HepG2 (cell line): Measurements from ENCODE around the gene PXT1. TPM values are rescaled to one million over a fixed set of nuclear protein-coding genes. Genes with fewer than 3 reads are reported as not detected.

Source experiments
- CHD4 ChIP-seq: fragments of 200-600 bp; sonication (generic); IDR thresholded peaks from 2 replicates; pipeline ENCODE4 v1.7.0; 2017; ENCODE audit warnings: mild to moderate bottlenecking, low read length, borderline replicate concordance
- FOSL2 ChIP-seq: sonication (generic); formaldehyde crosslinking; IDR thresholded peaks from 2 replicates; pipeline ENCODE4 v1.4.0; 2020; ENCODE audit warnings: missing genetic modification reagents
- GABPB1 ChIP-seq: IDR thresholded peaks from 2 replicates; pipeline ENCODE4 v1.6.1; 2016; ENCODE audit warnings: mild to moderate bottlenecking, missing genetic modification reagents, moderate library complexity, missing compliant biosample characterization
- MAFG ChIP-seq: sonication (generic); formaldehyde crosslinking; IDR thresholded peaks from 2 replicates; pipeline ENCODE4 v1.5.1; 2020; ENCODE audit warnings: mild to moderate bottlenecking, missing genetic modification reagents
- MAFK ChIP-seq, 2 experiments: IDR thresholded peaks in 1 of 2; conservative IDR thresholded peaks in 1 of 2; 2 replicates each; pipeline ENCODE4 v1.6.1; 2011; ENCODE audit warnings: improper control_type of control experiment in 2 of 2, low read length in 2 of 2
- MEIS1 ChIP-seq: sonication (generic); formaldehyde crosslinking; IDR thresholded peaks from 2 replicates; pipeline ENCODE4 v1.9.0; 2021; ENCODE audit warnings: mild to moderate bottlenecking, missing genetic modification reagents, moderate library complexity, borderline replicate concordance
- NBN ChIP-seq: fragments of 450-650 bp; conservative IDR thresholded peaks from 2 replicates; pipeline ENCODE4 v1.6.1; 2017
- SIX4 ChIP-seq: sonication (generic); formaldehyde crosslinking; IDR thresholded peaks from 2 replicates; pipeline ENCODE4 v1.4.0; 2020; ENCODE audit warnings: missing genetic modification reagents
- SOX6 ChIP-seq, 2 experiments: fragments of 450-650 bp in 1 of 2; sonication (generic) in 1 of 2; formaldehyde crosslinking in 1 of 2; IDR thresholded peaks; 2 replicates each; pipeline versions ENCODE4 v1.4.0 to v1.6.1; 2017 to 2020; ENCODE audit warnings: antibody characterized with exemption in 1 of 2, mild to moderate bottlenecking in 1 of 2, missing genetic modification reagents in 1 of 2
- TEAD3 ChIP-seq: optimal IDR thresholded peaks from 2 replicates; pipeline ENCODE3; 2016; ENCODE audit warnings: borderline replicate concordance
- THYN1 ChIP-seq: sonication (generic); formaldehyde crosslinking; IDR thresholded peaks from 2 replicates; pipeline ENCODE4 v1.8.1; 2023; ENCODE audit warnings: low read depth, mild to moderate bottlenecking, moderate library complexity, missing genetic modification reagents, borderline replicate concordance
- ZMYM4 ChIP-seq: sonication (generic); formaldehyde crosslinking; IDR thresholded peaks from 2 replicates; pipeline ENCODE4 v1.8.1; 2023; ENCODE audit warnings: mild to moderate bottlenecking, missing genetic modification reagents
- ZNF17 ChIP-seq: sonication (generic); formaldehyde crosslinking; IDR thresholded peaks from 2 replicates; pipeline ENCODE4 v1.5.0; 2020; ENCODE audit warnings: mild to moderate bottlenecking, missing genetic modification reagents
- ZNF180 ChIP-seq: sonication (generic); formaldehyde crosslinking; IDR thresholded peaks from 2 replicates; pipeline ENCODE4 v1.4.0; 2020; ENCODE audit warnings: low read depth, missing genetic modification reagents, borderline replicate concordance
- ZNF235 ChIP-seq: sonication (generic); formaldehyde crosslinking; IDR thresholded peaks from 2 replicates; pipeline ENCODE4 v1.8.1; 2023; ENCODE audit warnings: mild to moderate bottlenecking, missing genetic modification reagents, borderline replicate concordance
- ZNF263 ChIP-seq: sonication (generic); formaldehyde crosslinking; IDR thresholded peaks from 2 replicates; pipeline ENCODE4 v1.4.0; 2020; ENCODE audit warnings: missing genetic modification reagents
- ZNF3 ChIP-seq: IDR thresholded peaks from 2 replicates; pipeline ENCODE4 v1.7.0; 2017; ENCODE audit warnings: inconsistent platforms
- ZNF30 ChIP-seq: sonication (generic); formaldehyde crosslinking; IDR thresholded peaks from 2 replicates; pipeline ENCODE4 v1.5.0; 2020; ENCODE audit warnings: mild to moderate bottlenecking, missing genetic modification reagents
- ZNF335 ChIP-seq: sonication (generic); formaldehyde crosslinking; IDR thresholded peaks from 2 replicates; pipeline ENCODE4 v1.4.0; 2020; ENCODE audit warnings: missing genetic modification reagents
- ZNF562 ChIP-seq: sonication (generic); formaldehyde crosslinking; IDR thresholded peaks from 2 replicates; pipeline ENCODE4 v1.8.0; 2022; ENCODE audit warnings: missing genetic modification reagents, borderline replicate concordance
- polyA plus RNA-seq, 8 experiments: library from polyadenylated mRNA; depleted of rRNA in 3 of 8; stranded (reverse) in 7 of 8; unstranded in 1 of 8; fragments of >200 nt; fragmentation: Illumina TruSeq in 4 of 8; extraction: Trizol in 4 of 8; gene quantifications; 2 replicates each; pipeline versions ENCODE4 v1.2.1 to v1.2.3, GENCODE V29; 2011 to 2016; ENCODE audit warnings: low read depth in 4 of 8, missing spikeins in 1 of 8, mixed read lengths in 1 of 8; ENCODE audit not compliant: insufficient read depth in 1 of 8
- total RNA-seq, 5 experiments: library from RNA; depleted of rRNA; stranded (reverse); fragments of >200 nt; fragmentation: Illumina TruSeq; extraction: Trizol; gene quantifications; 2 replicates each; pipeline ENCODE4 v1.2.3, GENCODE V29; 2016; ENCODE audit warnings: low read depth in 1 of 5
- TF ChIP-seq, protein P1 (sequence below), 2 experiments: IDR thresholded peaks; 2 replicates each; pipeline ENCODE4 v1.6.1; 2011 to 2012; ENCODE audit warnings: low read length in 2 of 2, borderline replicate concordance in 1 of 2, low read depth in 1 of 2, mild to moderate bottlenecking in 1 of 2, moderate library complexity in 1 of 2
- TF ChIP-seq, protein P2 (sequence below): sonication (generic); formaldehyde crosslinking; conservative IDR thresholded peaks from 2 replicates; pipeline ENCODE4 v1.4.0; 2020; ENCODE audit warnings: missing genetic modification reagents
- TF ChIP-seq, protein P3 (sequence below), 2 experiments: sonication (generic) in 1 of 2; formaldehyde crosslinking in 1 of 2; IDR thresholded peaks; 2 replicates each; pipeline versions ENCODE4 v1.4.0 to v1.6.1; 2018 to 2020; ENCODE audit warnings: missing genetic modification reagents in 2 of 2, borderline replicate concordance in 1 of 2, low read depth in 1 of 2, mild to moderate bottlenecking in 1 of 2, missing biosample characterization in 1 of 2
- TF ChIP-seq, protein P4 (sequence below): sonication (generic); formaldehyde crosslinking; IDR thresholded peaks from 2 replicates; pipeline ENCODE4 v1.4.0; 2020; ENCODE audit warnings: missing genetic modification reagents, low read depth, mild to moderate bottlenecking, borderline replicate concordance

PXT1 gene
- total and polyA plus RNA-seq, 2 of the 13 experiments (the other 11 are each of a cell fraction or from before 2014, with no cell fraction given): 0.04 TPM; not detected in 1

DNA sequence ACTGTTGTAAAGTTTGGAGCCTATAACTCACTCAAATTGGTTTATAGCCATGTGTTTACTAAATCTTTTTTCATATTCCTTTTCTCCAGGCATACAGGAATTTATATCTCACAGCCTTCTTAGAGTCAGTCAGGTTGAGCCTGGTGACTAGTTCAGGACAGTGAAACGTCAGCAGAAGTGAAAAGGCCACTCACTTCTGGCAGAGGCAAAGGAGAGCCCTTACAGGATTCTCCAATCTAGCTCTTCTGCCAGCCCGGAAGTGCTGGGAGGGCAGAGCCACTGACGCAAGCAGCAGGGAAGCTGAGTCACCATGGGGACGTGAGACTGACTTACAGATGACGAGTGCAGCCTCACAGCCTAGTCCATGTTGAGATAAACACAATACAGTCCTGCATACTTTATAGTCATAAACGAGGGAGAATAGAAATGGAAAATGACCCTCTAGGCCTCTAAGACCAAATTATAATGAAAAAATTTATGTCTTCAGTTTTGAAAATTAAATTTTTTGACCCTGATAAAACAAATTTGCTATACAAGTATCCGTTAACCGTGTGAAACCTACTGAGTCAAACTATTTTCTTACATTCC, 1.3 kb downstream of the PXT1 start (continued):
- TF ChIP-seq, protein P1, sequence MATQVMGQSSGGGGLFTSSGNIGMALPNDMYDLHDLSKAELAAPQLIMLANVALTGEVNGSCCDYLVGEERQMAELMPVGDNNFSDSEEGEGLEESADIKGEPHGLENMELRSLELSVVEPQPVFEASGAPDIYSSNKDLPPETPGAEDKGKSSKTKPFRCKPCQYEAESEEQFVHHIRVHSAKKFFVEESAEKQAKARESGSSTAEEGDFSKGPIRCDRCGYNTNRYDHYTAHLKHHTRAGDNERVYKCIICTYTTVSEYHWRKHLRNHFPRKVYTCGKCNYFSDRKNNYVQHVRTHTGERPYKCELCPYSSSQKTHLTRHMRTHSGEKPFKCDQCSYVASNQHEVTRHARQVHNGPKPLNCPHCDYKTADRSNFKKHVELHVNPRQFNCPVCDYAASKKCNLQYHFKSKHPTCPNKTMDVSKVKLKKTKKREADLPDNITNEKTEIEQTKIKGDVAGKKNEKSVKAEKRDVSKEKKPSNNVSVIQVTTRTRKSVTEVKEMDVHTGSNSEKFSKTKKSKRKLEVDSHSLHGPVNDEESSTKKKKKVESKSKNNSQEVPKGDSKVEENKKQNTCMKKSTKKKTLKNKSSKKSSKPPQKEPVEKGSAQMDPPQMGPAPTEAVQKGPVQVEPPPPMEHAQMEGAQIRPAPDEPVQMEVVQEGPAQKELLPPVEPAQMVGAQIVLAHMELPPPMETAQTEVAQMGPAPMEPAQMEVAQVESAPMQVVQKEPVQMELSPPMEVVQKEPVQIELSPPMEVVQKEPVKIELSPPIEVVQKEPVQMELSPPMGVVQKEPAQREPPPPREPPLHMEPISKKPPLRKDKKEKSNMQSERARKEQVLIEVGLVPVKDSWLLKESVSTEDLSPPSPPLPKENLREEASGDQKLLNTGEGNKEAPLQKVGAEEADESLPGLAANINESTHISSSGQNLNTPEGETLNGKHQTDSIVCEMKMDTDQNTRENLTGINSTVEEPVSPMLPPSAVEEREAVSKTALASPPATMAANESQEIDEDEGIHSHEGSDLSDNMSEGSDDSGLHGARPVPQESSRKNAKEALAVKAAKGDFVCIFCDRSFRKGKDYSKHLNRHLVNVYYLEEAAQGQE (IDR thresholded peaks at IDR 0.05; ENCODE audit: borderline replicate concordance in 1 of 2, low read depth in 1 of 2, low read length in 2 of 2): no peak
- TF ChIP-seq MAFK (conservative IDR thresholded peaks at IDR 0.05 in 1 of 2, IDR thresholded peaks at IDR 0.05 in 1 of 2; ENCODE audit: low read length in 2 of 2) (peak; percentile 78 to 86), GABPB1 (CRISPR knock-in tag) (peak; percentile 89), ZMYM4 (CRISPR knock-in tag) (peak; percentile 66), ZNF263 (CRISPR knock-in tag) (no peak), ZNF17 (no peak), ZNF180 (CRISPR knock-in tag) (no peak), SOX6 (IDR thresholded peaks at IDR 0.05) (no peak), SOX6 (CRISPR knock-in tag; IDR thresholded peaks at IDR 0.05) (no peak), ZNF235 (CRISPR knock-in tag) (no peak), ZNF30 (no peak), TEAD3 (CRISPR knock-in tag) (peak; percentile 79), ZNF3 (CRISPR knock-in tag) (peak; percentile 67; the same call in 1 of the 2 replicates), FOSL2 (peak; percentile 99), ZNF562 (no peak), ZNF335 (CRISPR knock-in tag) (peak; percentile 83), MEIS1 (CRISPR knock-in tag) (no peak), CHD4 (no peak), MAFG (CRISPR knock-in tag) (no peak), THYN1 (CRISPR knock-in tag) (no peak), NBN (no peak), SIX4 (CRISPR knock-in tag) (0 out of 2 replicates have a peak, but pooled peaks have one; percentile 46)
- TF ChIP-seq, protein P2, sequence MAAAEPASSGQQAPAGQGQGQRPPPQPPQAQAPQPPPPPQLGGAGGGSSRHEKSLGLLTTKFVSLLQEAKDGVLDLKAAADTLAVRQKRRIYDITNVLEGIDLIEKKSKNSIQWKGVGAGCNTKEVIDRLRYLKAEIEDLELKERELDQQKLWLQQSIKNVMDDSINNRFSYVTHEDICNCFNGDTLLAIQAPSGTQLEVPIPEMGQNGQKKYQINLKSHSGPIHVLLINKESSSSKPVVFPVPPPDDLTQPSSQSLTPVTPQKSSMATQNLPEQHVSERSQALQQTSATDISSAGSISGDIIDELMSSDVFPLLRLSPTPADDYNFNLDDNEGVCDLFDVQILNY: no peak
- TF ChIP-seq, protein P3, sequence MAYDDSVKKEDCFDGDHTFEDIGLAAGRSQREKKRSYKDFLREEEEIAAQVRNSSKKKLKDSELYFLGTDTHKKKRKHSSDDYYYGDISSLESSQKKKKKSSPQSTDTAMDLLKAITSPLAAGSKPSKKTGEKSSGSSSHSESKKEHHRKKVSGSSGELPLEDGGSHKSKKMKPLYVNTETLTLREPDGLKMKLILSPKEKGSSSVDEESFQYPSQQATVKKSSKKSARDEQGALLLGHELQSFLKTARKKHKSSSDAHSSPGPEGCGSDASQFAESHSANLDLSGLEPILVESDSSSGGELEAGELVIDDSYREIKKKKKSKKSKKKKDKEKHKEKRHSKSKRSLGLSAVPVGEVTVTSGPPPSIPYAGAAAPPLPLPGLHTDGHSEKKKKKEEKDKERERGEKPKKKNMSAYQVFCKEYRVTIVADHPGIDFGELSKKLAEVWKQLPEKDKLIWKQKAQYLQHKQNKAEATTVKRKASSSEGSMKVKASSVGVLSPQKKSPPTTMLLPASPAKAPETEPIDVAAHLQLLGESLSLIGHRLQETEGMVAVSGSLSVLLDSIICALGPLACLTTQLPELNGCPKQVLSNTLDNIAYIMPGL (CRISPR knock-in tag; IDR thresholded peaks at IDR 0.05; ENCODE audit: borderline replicate concordance in 1 of 2, low read depth in 1 of 2): peak in 1 of 2 experiments; percentile 89; a peak in 2 of 4 replicates
- TF ChIP-seq, protein P4, sequence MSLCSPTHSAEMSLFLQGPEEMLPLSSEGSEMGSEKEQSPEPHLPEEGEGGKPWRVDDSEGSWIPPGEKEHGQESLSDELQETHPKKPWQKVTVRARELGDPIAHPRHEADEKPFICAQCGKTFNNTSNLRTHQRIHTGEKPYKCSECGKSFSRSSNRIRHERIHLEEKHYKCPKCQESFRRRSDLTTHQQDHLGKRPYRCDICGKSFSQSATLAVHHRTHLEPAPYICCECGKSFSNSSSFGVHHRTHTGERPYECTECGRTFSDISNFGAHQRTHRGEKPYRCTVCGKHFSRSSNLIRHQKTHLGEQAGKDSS (CRISPR knock-in tag): no peak
